ENCODE data around the gene ZNF324B. TPM values are rescaled to one million over a fixed set of nuclear protein-coding genes. Genes with fewer than 3 reads are reported as not detected.

Gene ZNF324B
- total RNA-seq, result 13.7 TPM

GRCh38 chr19:58451358-58452101 lies at the start of gene ZNF324B:
ZNF324B (plus strand) TSS chr19:58451622; CDS start chr19:58453702, 2,080 bp downstream.

GRCh38 chr19:58408152-58409009 lies 43.0 kb upstream of the ZNF324B start, which contains the start of gene ZNF584:
ZNF584 (plus strand) TSS chr19:58408649; CDS start chr19:58409148, 499 bp downstream.

DNA sequence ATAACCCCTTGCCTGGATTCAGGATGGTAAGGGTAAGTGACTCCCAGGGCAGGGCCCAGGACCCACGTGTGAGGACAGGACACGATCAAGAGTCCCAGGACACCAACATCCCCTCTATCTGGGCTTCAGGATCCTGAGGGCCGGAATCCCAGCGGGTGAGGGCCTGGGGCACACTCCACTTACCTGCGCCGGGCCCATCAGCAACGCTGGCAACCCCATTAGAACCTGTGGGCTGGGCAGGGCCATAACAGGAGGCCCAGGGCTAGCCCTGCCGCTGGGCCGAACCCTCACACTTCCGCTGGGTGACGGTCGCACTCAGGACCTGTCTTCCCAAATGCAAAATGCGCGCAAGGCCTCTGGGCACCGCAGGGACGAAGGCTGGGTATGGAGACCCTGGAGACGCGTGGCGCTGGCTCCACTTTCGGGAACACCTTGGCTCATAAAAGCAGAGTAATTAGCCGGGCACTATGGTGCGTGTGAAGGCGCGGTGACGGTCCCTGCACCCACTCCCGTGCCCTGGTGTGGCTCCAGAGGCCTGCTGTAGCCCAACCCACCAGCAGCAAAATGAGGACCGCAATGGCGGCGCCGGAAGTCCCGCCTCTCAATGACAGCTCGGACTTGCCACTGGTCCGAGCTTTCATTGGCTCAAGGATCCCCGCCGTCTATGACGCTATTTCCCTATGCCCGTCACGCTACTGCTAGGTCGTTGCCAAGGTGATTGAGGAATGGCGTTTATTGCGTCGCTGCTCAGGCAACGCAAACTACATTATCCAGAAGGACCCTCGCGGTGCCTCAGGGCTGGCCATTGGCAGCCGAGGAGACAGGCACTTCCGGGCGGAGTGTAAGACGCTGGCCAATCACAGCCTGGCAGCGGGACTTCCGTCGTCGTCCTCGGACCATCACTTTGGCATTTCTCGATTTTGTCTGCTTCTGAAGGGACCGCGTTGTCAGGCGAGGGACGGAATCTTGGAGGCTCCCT lies 11.6 kb upstream of the ZNF324B start, which contains the start of gene ZNF132:
Gene ZNF132 (minus strand): TSS at position 578 of the 979 bp plus-strand sequence. CDS start 332 bp downstream, at position 246.

GRCh38 chr19:58466760-58467589 lies 15.6 kb downstream of the ZNF324B start, which contains the start of gene ZNF324:
ZNF324 (plus strand) TSS chr19:58467080; CDS start chr19:58469186, 2,106 bp downstream.

GRCh38 chr19:58475714-58476497 lies 24.5 kb downstream of the ZNF324B start, which contains the start of gene ZNF446:
ZNF446 (plus strand) TSS chr19:58476352; CDS start chr19:58477219, 867 bp downstream.

Small RNAs within 50 kb of the gene (small RNA-seq; reads per million reads assigned to genes)
- gene RN7SL693P (ENCODE audit: low replicate concordance) (not detected), gene RNU6-1337P (ENCODE audit: low replicate concordance) (not detected)

Other genes starting within 250 kb of the ZNF324B start
- 57.1 TPM for gene ZNF544, start 222.7 kb upstream of the ZNF324B start, total RNA-seq
- gene ZNF8, start 172.7 kb upstream of the ZNF324B start, total RNA-seq, result 10.9 TPM
- 38.0 TPM for gene ERVK3-1, start 146.2 kb upstream of the ZNF324B start, total RNA-seq
- gene ZSCAN22, start 124.6 kb upstream of the ZNF324B start, total RNA-seq, result 2.7 TPM
- 4.3 TPM for gene A1BG, start 98.1 kb upstream of the ZNF324B start, total RNA-seq
- gene ZNF497, start 88.9 kb upstream of the ZNF324B start, total RNA-seq, result 7.1 TPM
- gene ZNF837, start 70.6 kb upstream of the ZNF324B start, total RNA-seq, result 4.7 TPM
- 1,732 TPM for gene RPS5, start 64.4 kb upstream of the ZNF324B start, total RNA-seq
- gene RNF225, start 56.0 kb upstream of the ZNF324B start, total RNA-seq, result not detected
- 27.2 TPM for gene ZNF584, start 43.0 kb upstream of the ZNF324B start, total RNA-seq
- 11.8 TPM for gene ZNF132, start 11.5 kb upstream of the ZNF324B start, total RNA-seq
- 24.7 TPM for gene ZNF324, start 15.5 kb downstream of the ZNF324B start, total RNA-seq
- 18.7 TPM for gene ZNF446, start 24.7 kb downstream of the ZNF324B start, total RNA-seq
- 6.9 TPM for gene SLC27A5, start 60.4 kb downstream of the ZNF324B start, total RNA-seq
- 12.1 TPM for gene ZBTB45, start 68.2 kb downstream of the ZNF324B start, total RNA-seq
- gene TRIM28, start 92.4 kb downstream of the ZNF324B start, total RNA-seq, result 422 TPM
- gene CHMP2A, start 103.5 kb downstream of the ZNF324B start, total RNA-seq, result 77.3 TPM
- gene UBE2M, start 107.0 kb downstream of the ZNF324B start, total RNA-seq, result 64.5 TPM
- gene MZF1, start 121.7 kb downstream of the ZNF324B start, total RNA-seq, result 37.2 TPM

Measured in metanephros (tissue), 2 donors.